ENCODE results near the gene CDK5RAP2.
A peak's percentile ranks its signal among the peaks of the same experiment; 100 is the strongest.
"Not testable (repeated sequence)": the region's sequence is repeated elsewhere in the genome, so short reads cannot be mapped to it uniquely, and the experiment has no call there.

The CDK5RAP2 gene

GRCh38 chr9:120583958-120584369 is 4.0 kb upstream of the CDK5RAP2 start:
- peak; percentile 85 for DNase-seq

- DNase-seq: peak; percentile 30
Observed at GRCh38 chr9:120579139-120580050, 572 bp downstream of the CDK5RAP2 start.

DNA sequence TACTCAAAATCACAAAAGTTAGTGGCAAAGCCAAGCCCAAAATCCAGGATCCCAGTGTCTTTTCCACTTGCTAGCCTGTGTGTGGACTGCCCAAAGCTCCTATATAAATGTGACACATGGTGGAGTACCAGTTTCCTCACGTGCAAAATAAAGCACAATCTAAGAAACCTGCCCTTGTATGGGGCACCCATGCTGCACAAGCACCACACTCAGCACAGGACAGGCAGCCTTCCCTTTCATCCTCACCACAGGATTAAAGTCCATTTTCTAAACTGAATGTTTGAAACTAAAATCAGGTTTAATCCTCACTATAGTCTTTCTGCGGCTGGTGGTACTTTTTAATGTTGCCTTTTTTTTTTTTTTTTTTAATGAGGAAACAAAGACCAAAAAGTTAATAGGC is 5.5 kb downstream of the CDK5RAP2 start:
- no peak for DNase-seq

DNA sequence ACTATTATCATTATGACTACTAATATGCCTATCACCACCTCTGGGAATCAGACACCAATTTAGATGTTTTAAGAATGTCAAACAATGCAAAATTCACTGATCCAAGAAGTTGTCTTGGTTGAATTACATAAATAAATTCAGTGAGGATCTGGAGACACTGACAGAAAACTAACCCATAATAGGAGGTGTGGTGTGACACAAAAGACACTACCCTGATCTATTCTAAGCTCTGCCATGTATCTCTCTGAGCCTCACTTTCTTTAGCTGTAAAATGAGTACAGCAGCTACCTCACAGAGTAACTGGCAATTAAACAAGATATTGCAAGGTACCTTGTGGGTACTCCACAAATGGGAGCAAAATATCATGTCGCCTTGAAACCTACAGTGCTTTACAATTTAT is 7.5 kb downstream of the CDK5RAP2 start:
- DNase-seq: no peak

DNA sequence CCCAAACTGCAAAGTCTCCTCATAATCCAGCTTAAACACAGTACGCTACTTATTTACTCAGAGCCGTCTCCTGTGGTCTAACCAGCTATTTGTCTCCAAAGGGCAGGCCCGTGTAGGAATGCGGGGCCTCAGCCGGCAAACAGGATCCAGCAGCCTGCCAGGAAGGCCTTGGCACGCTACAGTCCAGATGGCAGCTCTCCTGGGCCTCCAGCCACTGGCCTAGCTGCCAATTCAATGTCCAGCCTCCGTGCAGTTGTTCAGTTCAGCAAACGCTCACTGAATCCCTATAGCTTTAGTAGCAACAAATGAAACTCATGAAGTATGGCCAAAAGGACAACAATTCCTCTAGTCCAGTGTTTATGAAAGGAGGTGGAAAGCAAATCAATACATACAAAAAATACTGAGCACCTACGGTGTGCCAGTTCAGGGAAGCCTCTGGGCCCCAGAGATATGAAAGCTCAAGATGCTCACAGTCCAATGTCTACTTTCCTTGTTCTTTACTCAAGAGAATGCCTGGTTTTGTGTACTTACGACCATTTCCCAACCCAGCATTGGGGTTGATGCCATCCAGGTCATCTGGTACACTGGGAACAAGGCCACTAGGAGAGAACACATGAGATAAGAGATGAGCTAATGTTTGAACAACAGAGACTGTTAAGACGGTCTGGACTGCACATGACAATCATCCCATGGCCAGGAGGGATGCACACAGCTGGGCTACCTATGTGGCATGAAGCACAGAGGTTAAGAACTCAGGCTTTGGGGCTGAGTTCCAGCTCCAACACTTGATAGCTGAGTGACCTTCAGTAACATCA is 8.3 kb downstream of the CDK5RAP2 start:
- no peak for DNase-seq

DNA sequence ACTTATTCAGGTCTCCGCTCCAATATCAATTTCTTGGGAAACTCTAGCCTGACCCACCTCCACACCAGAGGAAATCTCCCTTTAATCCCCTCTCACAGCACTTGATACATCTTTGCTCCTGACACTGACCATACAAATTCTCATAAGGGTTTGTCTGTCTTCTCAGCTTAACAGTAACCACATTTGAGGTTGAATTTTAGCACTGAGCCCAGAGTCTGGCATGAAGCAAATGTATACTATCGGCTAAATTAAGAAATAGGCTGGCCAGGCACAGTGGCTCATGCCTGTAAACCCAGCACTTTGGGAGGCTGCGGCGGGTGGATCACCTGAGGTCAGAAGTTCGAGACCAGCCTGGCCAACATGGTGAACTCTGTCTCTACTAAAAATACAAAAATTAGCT is 9.7 kb downstream of the CDK5RAP2 start:
- DNase-seq: no peak

DNA sequence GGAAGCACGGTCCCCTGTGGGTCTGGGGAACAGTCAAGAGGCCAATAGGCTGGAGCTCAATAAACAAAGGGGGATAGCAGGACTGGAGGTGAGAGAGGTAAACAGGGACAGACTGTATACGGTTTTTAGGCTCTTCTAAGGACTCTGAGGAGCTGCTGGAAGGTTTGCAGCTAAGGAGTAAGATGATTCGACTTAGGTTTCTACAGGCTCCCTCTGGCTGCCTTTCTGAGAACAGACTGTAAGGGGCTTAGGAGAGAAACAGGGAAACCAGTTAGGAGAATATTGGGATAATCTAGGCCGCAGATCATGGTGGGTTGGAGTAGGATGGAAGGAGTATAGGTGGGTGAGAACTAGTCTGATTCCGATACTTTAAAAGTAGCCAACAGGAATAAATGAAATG is 10.4 kb downstream of the CDK5RAP2 start:
- no peak for DNase-seq

DNA sequence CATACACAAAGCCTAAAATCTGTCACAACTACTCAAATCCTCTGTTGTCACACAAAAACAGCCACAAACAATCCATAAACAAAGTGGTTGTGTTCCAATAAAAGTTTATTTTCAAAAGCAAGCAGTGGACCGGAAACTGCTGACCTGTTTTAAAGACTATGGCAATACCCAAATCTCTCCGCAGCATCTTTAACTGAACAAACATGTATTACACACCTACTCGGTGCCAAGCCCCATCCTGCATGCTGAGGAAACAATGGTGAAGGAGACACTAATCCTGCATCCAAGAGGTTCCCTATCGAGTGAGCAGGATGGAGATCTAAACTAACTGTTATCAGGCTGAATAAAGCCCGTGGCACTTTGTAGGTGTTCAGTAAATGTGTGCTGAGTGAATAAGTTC is 11.2 kb downstream of the CDK5RAP2 start:
- DNase-seq: no peak

DNA sequence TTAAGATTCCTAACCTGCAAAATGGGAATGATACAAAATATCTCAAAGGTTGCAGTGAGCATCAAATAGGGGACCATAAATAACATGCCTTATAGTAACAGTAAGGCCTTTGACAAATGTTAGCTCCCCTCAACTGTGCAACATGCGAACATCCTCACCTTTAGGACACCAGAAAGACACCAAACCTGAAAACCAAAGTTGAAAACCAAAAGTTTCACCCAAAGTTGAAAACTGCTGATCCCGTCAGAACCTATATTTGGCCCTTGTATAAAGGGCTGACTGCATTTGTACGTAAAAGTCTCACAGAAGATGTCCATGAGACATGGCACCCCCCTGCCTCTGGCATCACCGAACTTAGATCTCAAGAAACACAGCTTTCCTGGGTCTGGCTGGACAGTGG is 12.1 kb downstream of the CDK5RAP2 start:
- no peak for DNase-seq

DNA sequence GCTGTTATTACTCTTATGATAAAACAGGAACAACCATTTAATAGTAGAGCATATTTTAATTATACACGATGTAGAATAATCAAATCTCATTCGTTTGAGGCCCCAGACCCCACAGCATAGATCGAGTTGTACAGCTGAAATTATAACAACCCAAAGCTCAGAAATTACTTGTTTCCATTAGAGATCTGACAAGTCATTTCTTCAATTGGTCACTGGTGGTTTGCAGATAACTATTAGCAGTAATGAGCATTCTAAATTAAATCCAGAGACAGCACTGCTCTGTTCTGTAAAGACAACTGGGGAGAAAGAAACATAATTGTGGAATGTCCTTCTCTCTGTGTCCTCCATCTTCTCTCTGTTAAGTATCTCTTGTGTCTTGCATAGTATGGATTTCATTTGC is 12.9 kb downstream of the CDK5RAP2 start:
- DNase-seq: no peak

DNA sequence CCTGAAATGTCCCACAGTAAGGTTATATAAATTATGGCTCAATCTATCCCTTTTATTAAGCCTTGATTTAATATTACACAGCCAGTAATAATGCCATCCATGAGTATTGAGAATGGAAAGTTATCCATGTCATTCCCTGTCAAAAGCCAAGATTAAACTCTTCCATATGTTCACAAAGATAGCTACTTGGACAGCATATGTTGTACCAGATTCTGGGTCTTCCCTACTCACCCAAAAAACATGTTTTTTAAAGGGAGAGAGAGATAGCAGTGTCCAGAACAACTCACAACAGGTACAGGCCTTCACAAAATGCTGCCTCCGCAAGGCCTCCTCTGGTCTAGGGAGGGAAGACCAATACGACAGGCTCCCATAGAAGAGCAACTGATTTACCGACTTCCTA is 15.4 kb downstream of the CDK5RAP2 start:
- no peak for DNase-seq

DNA sequence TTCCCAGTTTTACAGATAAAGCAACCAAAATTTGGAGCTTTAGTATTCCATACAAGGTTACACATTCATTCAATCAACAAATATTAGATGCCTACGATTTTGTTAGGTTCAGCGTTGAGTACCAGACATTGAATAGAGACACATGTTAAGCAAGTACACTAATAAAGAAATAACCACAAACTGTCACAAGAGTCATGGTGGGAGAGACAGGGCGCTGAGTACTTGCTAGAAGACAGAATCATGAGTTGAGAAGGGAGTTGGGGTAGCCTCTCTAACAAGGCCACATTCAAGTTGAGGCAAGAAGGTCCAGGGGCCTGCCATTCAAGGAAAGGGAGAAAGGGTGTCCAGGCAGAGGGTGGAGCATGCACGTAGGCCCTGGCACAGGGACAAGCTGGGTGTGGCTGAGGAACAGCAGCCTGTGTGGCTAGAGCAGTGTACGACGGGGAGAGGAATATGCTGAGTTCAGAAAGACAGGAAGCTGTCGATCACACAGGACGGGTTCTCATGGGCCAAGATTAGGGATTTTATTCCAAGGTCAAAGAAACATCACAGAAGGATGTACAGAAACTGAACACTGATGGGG is 17.0 kb downstream of the CDK5RAP2 start:
- no peak for DNase-seq

GRCh38 chr9:120561709-120562108 is 18.3 kb downstream of the CDK5RAP2 start:
- DNase-seq: no peak

GRCh38 chr9:120559546-120559945 is 20.4 kb downstream of the CDK5RAP2 start:
- DNase-seq: no peak

DNA sequence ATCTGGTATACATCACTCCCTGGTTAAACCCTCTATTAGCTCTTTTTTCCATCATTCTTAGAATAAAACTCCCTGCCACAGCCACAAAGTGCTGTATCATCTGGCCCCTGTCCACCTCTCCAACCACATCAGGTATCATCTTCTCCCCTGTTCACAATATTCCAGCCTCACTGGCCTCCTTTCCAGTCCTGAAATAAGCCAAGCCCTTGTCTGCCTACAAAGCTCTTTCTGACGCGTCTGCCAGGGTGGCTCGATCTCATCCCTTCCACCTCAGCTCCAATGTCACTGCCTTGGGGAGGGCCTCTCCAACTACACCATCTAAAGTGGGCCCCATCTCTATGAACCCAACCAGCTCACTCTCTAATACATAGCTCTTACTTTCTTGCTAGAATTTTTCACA is 21.5 kb downstream of the CDK5RAP2 start:
- DNase-seq: no peak

GRCh38 chr9:120557205-120557604 is 22.8 kb downstream of the CDK5RAP2 start:
- no peak for DNase-seq

DNA sequence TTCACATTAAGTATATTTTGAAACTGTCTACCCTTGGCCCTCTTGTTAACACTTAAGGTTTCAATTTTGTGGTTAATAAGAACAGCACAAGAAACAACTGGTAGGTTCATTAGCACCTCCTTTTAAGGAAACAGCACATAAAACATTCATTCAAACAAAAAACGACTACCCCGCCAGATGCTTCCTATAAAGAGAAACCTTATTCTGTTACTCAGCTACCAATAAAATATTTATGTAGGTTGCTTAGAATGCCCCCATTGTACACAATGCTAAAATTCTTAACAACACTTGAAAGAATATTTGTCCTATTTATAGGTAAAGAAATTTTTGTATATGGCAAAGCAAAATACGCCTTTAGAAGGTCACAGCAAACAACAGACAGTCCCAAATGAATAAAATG is 23.2 kb downstream of the CDK5RAP2 start:
- DNase-seq: no peak

- DNase-seq: no peak
Observed at GRCh38 chr9:120555839-120556238, 24.1 kb downstream of the CDK5RAP2 start.

- DNase-seq: not testable (repeated sequence)
Observed at GRCh38 chr9:120552210-120552704, 27.7 kb downstream of the CDK5RAP2 start.

DNA sequence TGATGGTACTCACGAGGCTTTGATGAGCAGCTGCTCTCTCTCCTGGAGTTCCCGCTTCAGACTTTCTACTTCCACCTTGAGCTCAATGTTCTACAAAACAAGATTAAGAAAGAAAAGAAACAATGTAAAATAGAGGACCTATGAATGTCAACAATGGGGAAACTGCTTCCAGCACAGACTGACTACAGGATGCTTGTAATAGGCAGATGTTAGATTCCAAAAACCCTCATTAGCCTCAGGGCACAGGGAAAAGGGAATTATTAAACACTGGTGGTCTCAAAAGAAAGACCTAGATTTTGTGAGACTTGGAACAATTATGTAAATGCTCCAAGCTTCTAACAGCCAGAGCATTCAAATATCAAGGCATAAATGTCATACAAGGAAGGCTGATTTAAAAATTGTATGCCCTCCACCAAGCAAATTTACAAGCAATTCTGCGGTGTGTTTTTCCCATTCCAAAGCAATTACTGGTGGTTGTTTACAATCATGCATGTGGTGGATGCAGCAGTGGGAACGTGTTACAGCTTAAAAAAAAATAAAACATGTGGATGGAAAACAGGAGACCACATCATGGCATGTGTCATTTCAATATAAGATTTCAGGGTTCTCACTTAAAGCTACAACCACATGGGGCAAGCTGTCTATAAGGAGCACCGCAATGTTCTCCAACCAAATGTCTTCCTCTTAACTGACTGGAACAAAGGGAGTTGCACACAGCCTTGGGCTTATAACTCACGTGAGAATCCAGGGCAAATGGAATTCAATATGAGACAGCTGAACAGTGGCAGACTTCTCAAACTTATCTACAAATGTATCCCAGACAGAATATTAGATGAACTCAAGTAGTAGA is 34.0 kb downstream of the CDK5RAP2 start:
- no peak for DNase-seq

- DNase-seq: no peak
Observed at GRCh38 chr9:120544441-120544840, 35.5 kb downstream of the CDK5RAP2 start.

DNA sequence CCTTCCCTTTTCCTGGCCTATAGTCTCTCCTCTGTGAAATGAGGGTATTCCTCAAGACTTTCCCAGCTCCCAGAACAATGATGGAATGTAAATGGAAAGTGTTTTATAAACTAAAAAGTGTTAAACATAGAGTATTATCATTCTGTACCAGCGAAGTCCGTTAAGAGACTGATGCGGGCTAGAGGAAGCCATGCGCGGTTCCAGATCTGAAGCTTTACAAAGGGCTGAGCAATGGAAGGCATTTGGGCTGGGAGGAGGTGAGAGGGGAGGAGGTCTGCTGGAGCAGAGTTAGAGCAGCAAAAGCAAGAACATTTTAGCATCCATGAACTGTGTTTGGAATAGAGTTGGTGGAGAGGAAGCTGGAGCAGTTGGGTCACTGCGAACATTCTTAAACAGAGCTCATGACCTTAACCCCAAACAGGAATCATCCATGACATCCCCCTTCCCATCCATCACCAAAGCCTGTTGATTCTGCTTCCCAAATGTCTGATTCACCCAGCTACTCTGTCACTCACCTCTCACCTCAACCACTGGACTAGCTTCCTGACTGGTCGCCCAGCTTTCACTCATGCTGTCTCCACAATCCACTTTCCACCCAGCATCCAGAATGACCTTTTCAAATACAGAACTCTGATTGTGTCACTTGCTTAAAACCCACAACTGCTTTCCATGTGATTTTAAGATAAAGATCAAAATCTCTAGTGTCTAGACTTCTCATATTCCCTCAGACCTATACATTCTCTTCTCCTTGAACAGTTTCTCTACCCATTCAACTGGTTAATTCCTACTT is 37.1 kb downstream of the CDK5RAP2 start:
- no peak for DNase-seq
